MCF 10A (cell line): ENCODE results near the gene ASAP3. TPM values are rescaled to one million over a fixed set of nuclear protein-coding genes. Genes with fewer than 3 reads are reported as not detected.

Experiments
- BruUV-seq: library from RNA; stranded (reverse); fragments of 400-500 nt; replicated peaks from 2 replicates; lab custom pipeline; 2021; lab: Mats Ljungman, UMichigan
- CTCF ChIA-PET: fragments of 300-600 bp; sonication (Branson Sonifier 250); formaldehyde crosslinking; extraction: SDS; loops from one replicate; lab custom pipeline; 2021; ENCODE audit warnings: antibody characterized with exemption, inconsistent platforms; lab: Yijun Ruan, JAX
- POLR2A ChIA-PET: fragments of 300-600, 350-650 bp; sonication (Branson Sonifier 250); formaldehyde crosslinking; extraction: SDS; loops from one replicate; lab custom pipeline; 2020; ENCODE audit warnings: antibody characterized with exemption, inconsistent platforms; lab: Yijun Ruan, JAX
- DNase-seq: peaks from one replicate; pipeline ENCODE4 v3.0.0-alpha.2; 2018; ENCODE audit not compliant: unreplicated experiment
- H3K27ac Mint-ChIP-seq: one replicate; pipeline ENCODE4 v1.8.0; 2022; ENCODE audit warnings: mild to moderate bottlenecking, low read depth, mixed read lengths; ENCODE audit not compliant: unreplicated experiment
- H3K27me3 Mint-ChIP-seq: one replicate; pipeline ENCODE4 v1.8.0; 2022; ENCODE audit warnings: mixed read lengths; ENCODE audit not compliant: insufficient read depth, unreplicated experiment
- H3K36me3 Mint-ChIP-seq: one replicate; pipeline ENCODE4 v1.8.0; 2022; ENCODE audit warnings: mild to moderate bottlenecking, moderate library complexity, mixed read lengths; ENCODE audit not compliant: insufficient read depth, unreplicated experiment
- H3K4me1 Mint-ChIP-seq: one replicate; pipeline ENCODE4 v1.8.0; 2022; ENCODE audit warnings: mixed read lengths; ENCODE audit not compliant: insufficient read depth, unreplicated experiment
- H3K4me3 Mint-ChIP-seq: one replicate; pipeline ENCODE4 v1.8.0; 2022; ENCODE audit warnings: mild to moderate bottlenecking, moderate library complexity, mixed read lengths; ENCODE audit not compliant: unreplicated experiment
- H3K9me3 Mint-ChIP-seq: one replicate; pipeline ENCODE4 v1.8.0; 2022; ENCODE audit warnings: mixed read lengths; ENCODE audit not compliant: unreplicated experiment
- intact Hi-C: fragments of 100-400 bp; cut with micrococcal nuclease; formaldehyde crosslinking; loops from 2 replicates; pipeline ENCODE4 v1.14.1; 2022
- total RNA-seq: library from RNA; stranded (reverse); gene quantifications from 2 replicates; pipeline ENCODE4 v1.2.3, GENCODE V29; 2022
- TF ChIP-seq, protein P1 (sequence below): fragments of 200-600 bp; IDR thresholded peaks from one replicate; pipeline ENCODE4 v1.8.0; 2022; ENCODE audit warnings: antibody characterized with exemption, mild to moderate bottlenecking; ENCODE audit not compliant: unreplicated experiment

Gene ASAP3
- total RNA-seq, 1 experiment from 2014 or later: 11.1 TPM

DNA sequence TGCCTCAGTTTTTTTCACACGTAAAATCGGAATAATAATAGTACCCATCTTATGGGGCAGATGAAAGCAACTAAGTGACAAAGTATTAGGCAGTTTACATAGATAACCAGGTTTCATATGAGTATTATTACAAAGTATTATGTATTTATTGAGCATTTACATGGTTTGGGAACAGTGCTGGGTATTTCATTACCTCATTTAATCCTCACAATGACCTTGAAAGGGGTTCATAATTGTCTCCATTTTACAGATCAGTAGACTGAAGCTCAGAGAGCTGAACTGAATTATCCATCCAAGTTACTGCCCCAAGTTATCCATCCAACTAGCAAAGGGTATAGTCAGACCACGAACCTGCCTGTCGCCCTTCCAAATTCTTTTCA lies 80.6 kb downstream of the ASAP3 start:
- ChIA-PET POLR2A (interaction anchor here (0.8 to 6.1 kb wide), 34 partner anchors 9 to 383 kb away, joined by 3 to 247 read pairs (median 6); partner anchors contain the start of genes ASAP3, HNRNPR, LUZP1 and RPL11), CTCF (interaction anchor here (0.5 to 3.5 kb wide), 23 partner anchors 9 to 310 kb away, joined by 3 to 41 read pairs (median 5); partner anchors contain the start of genes HNRNPR and ZNF436)
- no peak for DNase-seq
- Mint-ChIP-seq H3K4me3 (peak overlapping the region; percentile 63), H3K4me1 (peaks cover 31% of the 10 kb centered on the region), H3K36me3 (no peaks in the 10 kb centered on the region), H3K27ac (peak overlapping the region; percentile 64), H3K9me3 (no peaks in the 10 kb centered on the region), H3K27me3 (no peaks in the 10 kb centered on the region)
- intact Hi-C loops: loop anchor here (5.0 to 10.0 kb wide), 3 partner anchors 74 to 299 kb away; no protein-coding TSS in a partner anchor
- BruUV-seq: TSS peak; percentile 62
- TF ChIP-seq, protein P1, sequence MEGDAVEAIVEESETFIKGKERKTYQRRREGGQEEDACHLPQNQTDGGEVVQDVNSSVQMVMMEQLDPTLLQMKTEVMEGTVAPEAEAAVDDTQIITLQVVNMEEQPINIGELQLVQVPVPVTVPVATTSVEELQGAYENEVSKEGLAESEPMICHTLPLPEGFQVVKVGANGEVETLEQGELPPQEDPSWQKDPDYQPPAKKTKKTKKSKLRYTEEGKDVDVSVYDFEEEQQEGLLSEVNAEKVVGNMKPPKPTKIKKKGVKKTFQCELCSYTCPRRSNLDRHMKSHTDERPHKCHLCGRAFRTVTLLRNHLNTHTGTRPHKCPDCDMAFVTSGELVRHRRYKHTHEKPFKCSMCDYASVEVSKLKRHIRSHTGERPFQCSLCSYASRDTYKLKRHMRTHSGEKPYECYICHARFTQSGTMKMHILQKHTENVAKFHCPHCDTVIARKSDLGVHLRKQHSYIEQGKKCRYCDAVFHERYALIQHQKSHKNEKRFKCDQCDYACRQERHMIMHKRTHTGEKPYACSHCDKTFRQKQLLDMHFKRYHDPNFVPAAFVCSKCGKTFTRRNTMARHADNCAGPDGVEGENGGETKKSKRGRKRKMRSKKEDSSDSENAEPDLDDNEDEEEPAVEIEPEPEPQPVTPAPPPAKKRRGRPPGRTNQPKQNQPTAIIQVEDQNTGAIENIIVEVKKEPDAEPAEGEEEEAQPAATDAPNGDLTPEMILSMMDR: no peak

DNA sequence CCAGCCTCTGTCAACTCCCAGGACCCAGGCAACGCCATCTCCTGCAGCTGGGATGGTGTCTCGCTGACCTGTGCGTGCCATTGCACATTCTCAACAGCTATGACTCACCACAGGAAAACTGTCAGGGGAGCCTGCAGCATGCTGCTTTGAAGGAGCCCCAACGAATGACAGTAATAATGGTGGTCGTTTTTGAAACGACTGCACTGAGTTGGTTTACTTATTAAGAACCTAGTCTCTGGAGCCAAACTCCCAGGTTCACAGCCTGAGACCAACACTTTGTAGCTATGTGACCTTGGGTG lies 81.0 kb downstream of the ASAP3 start:
- Mint-ChIP-seq H3K27ac (peak overlapping the region; percentile 64), H3K4me3 (peak overlapping the region; percentile 63), H3K27me3 (no peaks in the 10 kb centered on the region), H3K4me1 (peaks cover 31% of the 10 kb centered on the region), H3K9me3 (no peaks in the 10 kb centered on the region), H3K36me3 (no peaks in the 10 kb centered on the region)
- ChIA-PET CTCF (interaction anchor here (0.5 to 3.5 kb wide), 9 partner anchors 9 to 138 kb away, joined by 3 to 41 read pairs (median 8); partner anchors contain the start of gene ZNF436), POLR2A (interaction anchor here (0.8 to 6.1 kb wide), 20 partner anchors 9 to 1035 kb away, joined by 3 to 247 read pairs (median 10); partner anchors contain the start of genes ASAP3, HNRNPR, LUZP1 and ZNF436)
- DNase-seq: peak; percentile 81
- intact Hi-C loops: loop anchor here (5.0 to 10.0 kb wide), 3 partner anchors 74 to 298 kb away; no protein-coding TSS in a partner anchor
- TF ChIP-seq, protein P1: no peak
- BruUV-seq: no TSS peak

DNA sequence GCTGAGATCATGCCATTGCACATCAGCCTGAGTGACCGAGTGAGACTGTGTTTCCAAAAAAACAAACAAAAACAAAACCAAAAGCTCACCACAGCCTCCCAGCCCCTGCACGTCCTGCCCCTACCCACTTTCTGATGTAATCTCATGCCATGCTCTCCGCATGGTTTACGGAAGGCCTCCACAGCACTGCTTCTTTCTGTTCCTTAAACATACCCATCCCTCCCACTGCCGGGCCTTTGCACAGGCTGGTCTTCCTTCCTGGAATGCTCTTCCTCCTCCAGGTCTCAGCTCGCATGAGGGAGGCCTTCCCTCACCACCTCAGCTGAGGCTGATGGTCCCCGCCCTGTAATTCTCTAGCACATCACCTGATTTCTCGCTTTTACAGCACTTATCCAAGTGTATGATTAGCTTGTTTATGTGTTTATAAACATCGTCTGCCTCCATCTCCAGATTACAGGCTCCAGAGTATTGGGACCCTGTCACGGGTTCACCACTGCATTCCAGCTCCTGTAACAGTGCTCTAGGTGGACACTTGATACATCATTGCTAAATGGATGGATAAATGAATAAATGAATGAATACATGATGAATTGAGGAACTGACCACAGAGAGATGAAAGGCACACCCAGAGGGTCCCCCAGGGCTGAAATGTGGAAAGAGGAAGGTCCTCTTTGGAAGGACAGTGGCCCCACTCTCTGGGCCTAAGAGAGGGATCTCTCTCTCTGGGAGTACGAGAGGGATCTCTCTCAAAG lies 81.5 kb downstream of the ASAP3 start:
- intact Hi-C loops: loop anchor here (5.0 to 10.0 kb wide), 3 partner anchors 75 to 298 kb away; no protein-coding TSS in a partner anchor
- DNase-seq: no peak
- POLR2A ChIA-PET: interaction anchor here (0.6 to 6.1 kb wide), 19 partner anchors 8 to 1035 kb away, joined by 3 to 247 read pairs (median 10); partner anchors contain the start of genes ASAP3, HNRNPR, LUZP1 and ZNF436
- BruUV-seq: no TSS peak
- H3K27me3 Mint-ChIP-seq: no peaks in the 10 kb centered on the region
- H3K36me3 Mint-ChIP-seq: no peaks in the 10 kb centered on the region
- peaks cover 31% of the 10 kb centered on the region for H3K4me1 Mint-ChIP-seq
- H3K4me3 Mint-ChIP-seq: no peak overlapping the region
- no peaks in the 10 kb centered on the region for H3K9me3 Mint-ChIP-seq
- CTCF ChIA-PET: interaction anchor here (0.6 to 3.5 kb wide), 8 partner anchors 8 to 106 kb away, joined by 3 to 41 read pairs (median 10); partner anchors contain the start of genes HNRNPR and ZNF436
- peak overlapping the region; percentile 64 for H3K27ac Mint-ChIP-seq
- TF ChIP-seq, protein P1: no peak

DNA sequence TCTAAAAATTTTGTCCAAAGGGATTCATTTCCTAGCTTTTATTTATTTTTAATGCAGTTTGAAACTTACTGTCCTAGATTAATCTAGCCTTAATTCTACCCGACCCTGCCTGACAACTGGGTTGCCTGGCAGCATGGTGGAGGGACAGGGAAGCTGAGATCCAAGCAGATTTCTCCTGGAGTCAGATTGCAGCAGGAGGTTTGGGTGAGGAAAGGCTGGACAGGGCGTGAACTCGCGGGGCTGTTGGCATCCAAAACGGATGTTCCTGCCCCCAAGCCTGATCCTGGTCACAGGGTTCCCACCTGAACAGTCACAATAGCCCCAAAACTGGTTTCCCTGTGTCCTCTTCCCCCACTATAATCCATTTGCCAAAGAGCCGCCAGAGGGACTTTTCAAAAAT lies 82.7 kb downstream of the ASAP3 start:
- Mint-ChIP-seq H3K4me3 (no peak overlapping the region), H3K36me3 (no peaks in the 10 kb centered on the region), H3K4me1 (peaks cover 31% of the 10 kb centered on the region), H3K27ac (no peak overlapping the region), H3K27me3 (no peaks in the 10 kb centered on the region), H3K9me3 (no peaks in the 10 kb centered on the region)
- ChIA-PET POLR2A (interaction anchor here (1.4 to 6.1 kb wide), 5 partner anchors 12 to 61 kb away, joined by 4 to 247 read pairs (median 65); partner anchors contain the start of genes HNRNPR and ZNF436), CTCF (interaction anchor here (0.8 kb wide), 1 partner anchor 82 kb away, joined by 3 read pairs; no protein-coding TSS in a partner anchor)
- DNase-seq: no peak
- TF ChIP-seq, protein P1: no peak
- BruUV-seq: no TSS peak
- intact Hi-C loops: loop anchor here (5.0 to 10.0 kb wide), 3 partner anchors 76 to 297 kb away; no protein-coding TSS in a partner anchor
